Epithelial cell of esophagus (primary cell): ENCODE measurements around the gene PCSK6.

Source experiments
- DNase-seq: peaks from one replicate; pipeline ENCODE4 v3.0.0; 2010; ENCODE audit warnings: low read depth
- H3K4me3 ChIP-seq: 2 replicates; pipeline ENCODE4 v1.5.1; 2011; ENCODE audit warnings: mild to moderate bottlenecking, low read length, control low read depth
- TF ChIP-seq, protein P1 (sequence below): IDR thresholded peaks from 2 replicates; pipeline ENCODE4 v1.5.1; 2011; ENCODE audit warnings: low read depth, mild to moderate bottlenecking, low read length, control low read depth, inconsistent platforms; ENCODE audit not compliant: insufficient read depth; ENCODE audit errors: missing control alignments

Gene PCSK6

DNA sequence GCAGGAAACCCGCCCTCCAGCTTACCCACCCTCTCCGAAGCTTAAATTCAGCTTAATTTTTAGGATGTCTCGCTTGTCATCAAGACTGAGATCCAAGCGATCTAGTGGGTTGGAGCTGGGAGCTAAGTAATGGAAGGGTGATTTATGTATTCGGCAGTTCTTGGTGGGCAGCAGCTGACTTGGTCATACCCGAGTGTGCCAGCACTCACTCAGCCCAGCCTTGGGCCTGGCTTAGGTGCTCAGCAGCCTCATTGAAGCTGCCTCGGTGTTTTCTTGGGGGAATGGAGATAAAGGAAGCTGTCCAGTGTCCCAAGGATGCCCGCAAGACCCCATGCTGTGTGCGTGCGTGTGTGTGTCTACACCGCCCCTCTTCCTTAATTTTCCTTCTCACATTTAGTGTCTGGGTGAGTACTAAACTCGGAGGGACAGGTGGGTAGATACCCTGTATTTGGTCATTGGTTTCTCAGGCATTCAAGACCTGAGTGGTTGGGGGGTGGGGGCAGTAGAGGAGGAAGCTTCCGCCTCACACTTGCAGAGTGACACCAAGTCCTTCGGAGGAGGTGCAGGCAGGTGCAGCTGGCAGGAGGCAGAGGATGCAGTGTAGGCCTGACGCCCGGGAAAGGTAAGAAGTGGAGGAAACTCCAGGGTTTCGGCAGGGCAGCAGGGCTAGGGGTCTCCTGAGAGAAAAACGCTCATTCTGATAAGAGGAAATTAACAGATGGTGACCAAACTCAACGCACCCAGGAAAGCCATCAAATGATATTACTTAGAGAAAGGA is 92.8 kb downstream of the PCSK6 start:
- TF ChIP-seq, protein P1, sequence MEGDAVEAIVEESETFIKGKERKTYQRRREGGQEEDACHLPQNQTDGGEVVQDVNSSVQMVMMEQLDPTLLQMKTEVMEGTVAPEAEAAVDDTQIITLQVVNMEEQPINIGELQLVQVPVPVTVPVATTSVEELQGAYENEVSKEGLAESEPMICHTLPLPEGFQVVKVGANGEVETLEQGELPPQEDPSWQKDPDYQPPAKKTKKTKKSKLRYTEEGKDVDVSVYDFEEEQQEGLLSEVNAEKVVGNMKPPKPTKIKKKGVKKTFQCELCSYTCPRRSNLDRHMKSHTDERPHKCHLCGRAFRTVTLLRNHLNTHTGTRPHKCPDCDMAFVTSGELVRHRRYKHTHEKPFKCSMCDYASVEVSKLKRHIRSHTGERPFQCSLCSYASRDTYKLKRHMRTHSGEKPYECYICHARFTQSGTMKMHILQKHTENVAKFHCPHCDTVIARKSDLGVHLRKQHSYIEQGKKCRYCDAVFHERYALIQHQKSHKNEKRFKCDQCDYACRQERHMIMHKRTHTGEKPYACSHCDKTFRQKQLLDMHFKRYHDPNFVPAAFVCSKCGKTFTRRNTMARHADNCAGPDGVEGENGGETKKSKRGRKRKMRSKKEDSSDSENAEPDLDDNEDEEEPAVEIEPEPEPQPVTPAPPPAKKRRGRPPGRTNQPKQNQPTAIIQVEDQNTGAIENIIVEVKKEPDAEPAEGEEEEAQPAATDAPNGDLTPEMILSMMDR: no peak
- DNase-seq: no peak

DNA sequence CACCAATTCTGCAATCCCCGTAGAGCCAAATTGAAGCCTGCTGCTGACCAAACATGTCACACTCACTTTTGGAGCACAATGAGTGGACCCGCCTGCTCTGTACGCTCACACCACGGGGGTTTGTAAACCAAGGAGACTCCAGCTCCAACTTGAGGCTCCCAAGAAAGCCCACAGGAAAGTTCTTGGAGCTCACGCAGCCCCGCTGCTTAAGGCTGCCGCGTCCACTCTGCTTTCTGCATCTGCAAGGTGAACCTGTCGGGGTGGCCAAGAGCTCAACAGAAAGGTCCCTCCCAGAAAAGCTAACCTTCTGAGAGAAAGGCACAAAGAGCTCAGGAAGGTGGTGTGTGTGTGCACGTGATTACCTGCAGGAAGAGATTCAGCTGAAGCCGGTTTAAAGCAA is 94.9 kb downstream of the PCSK6 start:
- TF ChIP-seq, protein P1: no peak
- no peak overlapping the region for H3K4me3 ChIP-seq
- DNase-seq: no peak

More for the DNA sequence above, 92.8 kb downstream of the PCSK6 start:
- H3K4me3 ChIP-seq: no peak overlapping the region

DNA sequence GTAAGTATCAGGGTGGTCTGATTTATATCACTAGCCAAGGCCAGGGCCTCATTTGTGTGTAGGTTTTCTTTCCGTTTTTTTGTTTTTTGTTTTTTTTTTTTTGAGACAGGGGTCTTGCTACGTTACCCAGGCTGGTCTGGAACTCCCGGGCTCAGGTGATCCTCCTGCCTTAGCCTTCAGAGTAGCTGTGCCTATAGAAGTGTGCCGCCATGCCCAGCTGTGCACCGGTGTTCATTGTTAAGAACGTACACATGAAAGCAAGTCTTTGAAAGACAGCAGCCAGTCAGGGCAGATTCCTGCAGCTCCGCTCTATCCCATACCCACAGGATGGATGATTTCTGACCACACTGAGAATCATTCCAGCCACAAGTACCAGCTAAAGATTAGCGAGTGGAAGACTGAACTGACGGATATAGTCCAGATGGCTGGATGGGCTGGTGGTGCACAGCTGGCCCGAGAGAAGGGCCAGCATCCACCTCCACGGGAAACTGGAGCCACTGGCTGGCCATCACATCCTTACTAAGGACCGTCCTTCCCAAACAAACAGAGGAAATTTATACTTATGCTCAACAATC is 95.4 kb downstream of the PCSK6 start:
- no peak for DNase-seq
- no peak overlapping the region for H3K4me3 ChIP-seq
- TF ChIP-seq, protein P1: no peak

DNA sequence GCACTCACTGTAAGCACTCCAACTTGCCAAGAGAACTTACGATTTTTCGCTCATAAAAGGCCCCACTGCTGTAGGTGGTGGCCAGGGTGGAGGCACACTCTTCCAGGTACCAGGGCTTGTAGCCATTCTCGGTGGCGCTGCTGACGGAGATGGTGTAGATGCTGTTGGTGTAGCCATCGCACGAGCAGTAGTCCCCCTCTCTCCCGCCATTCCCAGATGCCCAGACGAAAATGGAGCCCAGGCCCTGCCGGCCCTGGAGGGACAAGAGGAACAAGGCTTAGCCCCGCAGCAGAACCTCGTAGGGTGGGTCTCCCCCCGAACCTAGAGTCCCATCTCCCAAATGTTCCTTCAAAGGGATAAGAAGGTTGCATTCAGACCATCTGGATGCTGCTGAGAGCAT is 96.3 kb downstream of the PCSK6 start:
- DNase-seq: no peak
- H3K4me3 ChIP-seq: no peak overlapping the region
- TF ChIP-seq, protein P1: no peak

DNA sequence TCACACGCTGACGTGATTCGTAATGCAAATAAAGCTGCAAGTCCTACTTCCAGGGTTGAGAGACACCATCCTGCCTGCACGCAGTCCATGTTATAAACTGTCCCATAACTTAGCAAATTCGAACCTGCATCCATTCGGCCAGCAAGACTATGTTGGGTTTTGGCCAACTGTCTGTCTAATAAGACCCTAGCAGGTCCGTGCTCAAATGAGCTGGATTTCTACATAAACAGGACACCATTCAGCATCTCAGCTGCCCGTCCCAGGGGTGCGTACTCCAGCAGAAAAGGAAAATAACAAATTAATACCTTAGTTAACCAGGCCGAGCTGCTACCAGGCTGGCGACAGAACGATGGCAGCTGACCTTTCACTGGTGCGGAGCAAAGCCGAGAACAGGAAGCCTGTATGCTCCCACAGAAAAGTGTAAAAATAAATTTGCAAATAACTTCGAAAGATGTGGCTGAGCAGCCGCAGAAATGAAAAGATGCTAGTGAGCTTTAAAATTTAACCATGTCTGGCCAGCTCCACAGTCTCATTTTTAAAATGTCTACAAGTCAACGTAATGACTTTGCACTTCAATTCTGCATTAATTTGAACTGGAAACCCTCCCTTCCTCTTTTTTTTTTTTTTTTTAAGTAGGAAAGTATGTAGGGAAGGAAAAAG is 97.4 kb downstream of the PCSK6 start:
- TF ChIP-seq, protein P1: no peak
- no peak overlapping the region for H3K4me3 ChIP-seq
- no peak for DNase-seq

DNA sequence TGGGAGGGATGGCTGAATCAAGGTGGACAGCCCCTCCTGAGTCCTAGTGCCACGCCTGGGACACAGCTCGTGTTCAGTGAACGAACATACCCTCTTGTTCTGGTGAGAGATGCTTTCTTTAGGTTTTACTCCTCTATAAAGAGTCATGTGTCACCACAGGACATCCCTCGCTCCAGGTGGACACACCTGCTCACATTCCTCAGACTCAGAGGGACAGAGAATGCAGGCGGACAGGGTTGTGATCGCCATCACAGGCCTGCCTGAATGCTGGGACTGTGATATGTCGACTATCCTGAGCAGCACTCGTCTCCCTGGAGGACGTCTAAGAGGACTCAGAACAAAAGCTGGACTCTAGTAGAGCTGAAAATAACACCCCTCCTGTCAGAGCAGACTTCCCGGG is 98.1 kb downstream of the PCSK6 start:
- TF ChIP-seq, protein P1: no peak
- DNase-seq: no peak
- no peak overlapping the region for H3K4me3 ChIP-seq
